Endothelial cell of umbilical vein (primary cell): ENCODE results near the gene OLA1. TPM values are rescaled to one million over a fixed set of nuclear protein-coding genes. Genes with fewer than 3 reads are reported as not detected.

Experiments used
- BruUV-seq: library from RNA; stranded (reverse); fragments of 400-500 nt; replicated peaks from 2 replicates; lab custom pipeline; 2021; lab: Mats Ljungman, UMichigan
- CTCF ChIA-PET: fragments of 300-600, 350-600 bp; sonication (Branson Sonifier 250); formaldehyde crosslinking; loops from one replicate; lab custom pipeline; 2021; ENCODE audit warnings: antibody characterized with exemption, inconsistent platforms; lab: Charles Lee
- POLR2A ChIA-PET: fragments of 300-600, 350-600 bp; sonication (Branson Sonifier 250); formaldehyde crosslinking; loops from one replicate; lab custom pipeline; 2021; ENCODE audit warnings: antibody characterized with exemption, inconsistent platforms; lab: Charles Lee
- DNase-seq: peaks from one replicate; pipeline ENCODE4 v3.0.0-alpha.2; 2011; ENCODE audit warnings: low read depth, low spot score
- FAIRE-seq: peaks from 2 replicates; lab custom pipeline; 2011; peaks lifted over from hg19 to GRCh38; lab: Jason Lieb, UNC
- H2AFZ ChIP-seq: 2 replicates; pipeline ENCODE4 v1.6.0; 2012; ENCODE audit warnings: low read depth, low read length, control low read depth, inconsistent platforms
- H3K27ac ChIP-seq: 2 replicates; pipeline ENCODE4 v1.5.1; 2011; ENCODE audit warnings: low read depth, mild to moderate bottlenecking, control low read depth, low read length, moderate library complexity; ENCODE audit not compliant: insufficient read depth
- H3K27me3 ChIP-seq, 2 experiments: 2 replicates each; pipeline versions ENCODE4 v1.6.0 to v1.6.1; 2011; ENCODE audit warnings: low read length in 2 of 2, mixed read lengths in 1 of 2; ENCODE audit not compliant: control insufficient read depth in 2 of 2, insufficient read depth in 2 of 2
- H3K36me3 ChIP-seq, 2 experiments: 2 replicates in 1 of 2; 3 replicates in 1 of 2; pipeline ENCODE4 v1.5.1; 2011; ENCODE audit warnings: low read length in 2 of 2, mild to moderate bottlenecking in 1 of 2, moderate library complexity in 1 of 2; ENCODE audit not compliant: control insufficient read depth in 2 of 2, insufficient read depth in 2 of 2; ENCODE audit errors: extremely low read depth in 1 of 2
- H3K4me1 ChIP-seq: 3 replicates; pipeline ENCODE4 v1.5.1; 2011; ENCODE audit warnings: mild to moderate bottlenecking, low read length; ENCODE audit not compliant: control insufficient read depth, insufficient read depth; ENCODE audit errors: extremely low read depth
- H3K4me2 ChIP-seq: 2 replicates; pipeline ENCODE4 v1.6.1; 2011; ENCODE audit warnings: low read length, control low read depth, mixed read lengths; ENCODE audit not compliant: insufficient read depth
- H3K4me3 ChIP-seq, 3 experiments: fragments of 200-600 bp in 1 of 3; sonication (generic), shearing (Covaris generic) in 1 of 3; replicated peaks in 1 of 3; 2 replicates each; pipeline ENCODE4 v1.5.1; 2011 to 2016; ENCODE audit warnings: control low read depth in 3 of 3, low read length in 3 of 3, mild to moderate bottlenecking in 2 of 3, inconsistent platforms in 1 of 3, low read depth in 1 of 3, moderate library complexity in 1 of 3; ENCODE audit not compliant: insufficient read depth in 1 of 3
- H3K79me2 ChIP-seq: 2 replicates; pipeline ENCODE4 v1.6.0; 2012; ENCODE audit warnings: low read length, inconsistent platforms; ENCODE audit not compliant: control insufficient read depth, insufficient read depth
- H3K9ac ChIP-seq: replicated peaks from 2 replicates; pipeline ENCODE3; 2011; ENCODE audit warnings: low read length, control low read depth; ENCODE audit not compliant: insufficient read depth; ENCODE audit errors: extremely low read depth
- H3K9me1 ChIP-seq: replicated peaks from 3 replicates; pipeline ENCODE4 v1.6.0; 2011; ENCODE audit warnings: mild to moderate bottlenecking, low read length; ENCODE audit not compliant: control insufficient read depth, insufficient read depth; ENCODE audit errors: extremely low read depth
- H3K9me3 ChIP-seq: replicated peaks from 2 replicates; pipeline ENCODE4 v1.5.1; 2012; ENCODE audit warnings: low read length, inconsistent platforms; ENCODE audit not compliant: control insufficient read depth, insufficient read depth
- H4K20me1 ChIP-seq: replicated peaks from 2 replicates; pipeline ENCODE3; 2011; ENCODE audit warnings: mild to moderate bottlenecking, low read length; ENCODE audit not compliant: control insufficient read depth, insufficient read depth; ENCODE audit errors: extremely low read depth
- CTCF ChIP-seq, 2 donors: IDR thresholded peaks; 1 replicate in 1 of 2; 2 replicates in 1 of 2; pipeline ENCODE4 v1.5.1; 2011; ENCODE audit warnings: low read length in 2 of 2, mild to moderate bottlenecking in 2 of 2, moderate library complexity in 2 of 2, control low read depth in 1 of 2, inconsistent platforms in 1 of 2, low read depth in 1 of 2; ENCODE audit not compliant: insufficient read depth in 1 of 2; ENCODE audit errors: extremely low read depth in 1 of 2
- EZH2 ChIP-seq: IDR thresholded peaks from 2 replicates; pipeline ENCODE4 v1.6.1; 2012; ENCODE audit warnings: borderline replicate concordance, low read depth, mild to moderate bottlenecking, moderate library complexity, low read length, inconsistent platforms; ENCODE audit not compliant: severe bottlenecking
- FOS ChIP-seq: IDR thresholded peaks from 2 replicates; pipeline ENCODE4 v1.6.1; 2011; ENCODE audit warnings: mild to moderate bottlenecking, low read length, moderate library complexity, borderline replicate concordance; ENCODE audit not compliant: insufficient read depth
- GATA2 ChIP-seq: IDR thresholded peaks from 2 replicates; pipeline ENCODE4 v1.7.0; 2011; ENCODE audit warnings: low read depth, mild to moderate bottlenecking, moderate library complexity, mixed read lengths, low read length; ENCODE audit not compliant: insufficient read length, insufficient read depth
- JUN ChIP-seq: IDR thresholded peaks from 2 replicates; pipeline ENCODE4 v1.6.1; 2011; ENCODE audit warnings: borderline replicate concordance, low read depth; ENCODE audit not compliant: insufficient read length, insufficient read depth
- MAX ChIP-seq: IDR thresholded peaks from 2 replicates; pipeline ENCODE4 v1.6.1; 2011; ENCODE audit not compliant: insufficient read depth, insufficient read length
- MYC ChIP-seq: IDR thresholded peaks from one replicate; pipeline ENCODE4 v1.6.1; 2011; ENCODE audit warnings: mild to moderate bottlenecking, low read depth, low read length
- POLR2A ChIP-seq: IDR thresholded peaks from 2 replicates; pipeline ENCODE4 v1.6.1; 2012; ENCODE audit warnings: low read depth, mild to moderate bottlenecking, control low read depth, low read length
- POLR2AphosphoS5 ChIP-seq: IDR thresholded peaks from 2 replicates; pipeline ENCODE4 v1.6.1; 2012; ENCODE audit warnings: low read depth, mild to moderate bottlenecking, control low read depth, low read length, moderate library complexity; ENCODE audit not compliant: insufficient read depth
- dilution Hi-C: fragments of 300-500 bp; cut with MboI; formaldehyde crosslinking; loops from one replicate; pipeline ENCODE4 v1.15.0; 2019; ENCODE audit warnings: low sequenced_read_pairs; ENCODE audit not compliant: extremely low pct_ligation_motif_present
- intact Hi-C: fragments of 100-400 bp; cut with micrococcal nuclease; formaldehyde crosslinking; loops from one replicate; pipeline ENCODE4 v1.10.0; 2022
- polyA plus RNA-seq, 4 experiments: library from polyadenylated mRNA; depleted of rRNA in 3 of 4; stranded (reverse) in 3 of 4; unstranded in 1 of 4; fragments of >200 nt; gene quantifications; 2 replicates each; pipeline versions ENCODE4 v1.2.1 to v1.2.3, GENCODE V29; 2011 to 2012; ENCODE audit warnings: missing spikeins in 1 of 4
- total RNA-seq: library from RNA; stranded (reverse); gene quantifications from 2 replicates; pipeline ENCODE4 v1.2.3, GENCODE V29; 2021

Gene OLA1
- total and polyA plus RNA-seq, 2 donors (not counting 3 experiments of a cell fraction or from before 2014, with no cell fraction given) = 30.6 to 93.9 TPM

GRCh38 chr2:174205562-174205961, 42.8 kb downstream of the OLA1 start:
- ChIA-PET POLR2A (no interaction called here), CTCF (interaction anchor here (1.1 kb wide), 1 partner anchor 29 kb away, joined by 4 read pairs; no protein-coding TSS in a partner anchor)
- dilution Hi-C loops = no loop called here
- BruUV-seq = no TSS peak
- DNase-seq (no peak), FAIRE-seq (no peak)
- no peaks in the 10 kb centered on the region for H3K4me1 ChIP-seq
- no peak overlapping the region for H2AFZ ChIP-seq
- no peaks in the 10 kb centered on the region for H3K9me1 ChIP-seq
- H3K27me3 ChIP-seq = no peaks in the 10 kb centered on the region
- H3K4me3 ChIP-seq = no peak overlapping the region
- intact Hi-C loops = no loop called here
- no peak overlapping the region for H3K27ac ChIP-seq
- H3K4me2 ChIP-seq = no peak overlapping the region
- no peaks in the 10 kb centered on the region for H3K36me3 ChIP-seq
- H3K79me2 ChIP-seq = peaks cover 58% of the 10 kb centered on the region
- H3K9me3 ChIP-seq = no peaks in the 10 kb centered on the region
- H4K20me1 ChIP-seq = peaks cover 4% of the 10 kb centered on the region
- TF ChIP-seq GATA2 (no peak), JUN (no peak), POLR2AphosphoS5 (no peak), FOS (no peak), EZH2 (no peak), MAX (no peak), CTCF (IDR thresholded peaks at IDR 0.05; ENCODE audit: extremely low read depth in 1 of 2, insufficient read depth in 1 of 2, low read depth in 1 of 2, low read length in 2 of 2) (no peak), MYC (no peak), POLR2A (no peak)
- no peak overlapping the region for H3K9ac ChIP-seq
